PFSK-1 (cell line): Measurements from ENCODE around the gene GMCL1.

Experiments used
- POLR2AphosphoS5 ChIP-seq: IDR thresholded peaks from 2 replicates; pipeline ENCODE4 v1.6.1; 2012; ENCODE audit warnings: low read depth, mild to moderate bottlenecking, control low read depth, low read length, moderate library complexity
- REST ChIP-seq, 2 experiments: IDR thresholded peaks; 2 replicates each; pipeline versions ENCODE4 v1.6.1 to v1.8.0; 2011 to 2012; ENCODE audit warnings: low read depth in 2 of 2, low read length in 2 of 2, control low read depth in 1 of 2, inconsistent platforms in 1 of 2, mild to moderate bottlenecking in 1 of 2, moderate library complexity in 1 of 2; ENCODE audit not compliant: insufficient read depth in 1 of 2
- TAF1 ChIP-seq: IDR thresholded peaks from 2 replicates; pipeline ENCODE4 v1.6.1; 2012; ENCODE audit warnings: low read length, control low read depth, borderline replicate concordance; ENCODE audit not compliant: insufficient read depth

GRCh38 chr2:69893684-69894551 is 64.5 kb downstream of the GMCL1 start, which contains the start of gene SNRNP27:
- peak; percentile 87 for TF ChIP-seq POLR2AphosphoS5
- TF ChIP-seq TAF1, result peak; percentile 100
- TF ChIP-seq REST (IDR thresholded peaks at IDR 0.05; ENCODE audit: insufficient read depth in 1 of 2, low read depth in 2 of 2, low read length in 2 of 2), result peak; percentile 68 to 84; a peak in 3 of 4 replicates
